Loucy (cell line): ENCODE results near the gene GLRX2.
A peak's percentile ranks its signal among the peaks of the same experiment; 100 is the strongest.

ENCODE experiments used
- H2AFZ ChIP-seq: fragments of 200-600 bp; sonication (generic); 2 replicates; pipeline ENCODE4 v1.6.0; 2016; ENCODE audit warnings: antibody characterized with exemption, mild to moderate bottlenecking, low read length, moderate library complexity
- H3F3A ChIP-seq: fragments of 200-600 bp; 2 replicates; pipeline ENCODE4 v1.6.0; 2016; ENCODE audit warnings: antibody characterized with exemption, low read depth, mild to moderate bottlenecking
- H3K27me3 ChIP-seq: fragments of 200-600 bp; sonication (generic); 2 replicates; pipeline ENCODE4 v1.6.1; 2014; ENCODE audit warnings: low read length, mild to moderate bottlenecking; ENCODE audit not compliant: insufficient read depth, poor library complexity, severe bottlenecking
- H3K36me3 ChIP-seq: fragments of 200-600 bp; sonication (generic); 2 replicates; pipeline ENCODE4 v1.6.1; 2016; ENCODE audit warnings: low read length; ENCODE audit not compliant: insufficient read depth
- H3K4me1 ChIP-seq: fragments of 200-600 bp; sonication (generic); 2 replicates; pipeline ENCODE4 v1.5.1; 2014; ENCODE audit warnings: low read length, mild to moderate bottlenecking; ENCODE audit not compliant: insufficient read depth, poor library complexity, severe bottlenecking
- H3K4me2 ChIP-seq: fragments of 200-600 bp; sonication (generic); 2 replicates; pipeline ENCODE4 v1.6.0; 2014; ENCODE audit warnings: antibody characterized with exemption, low read length, low read depth, mild to moderate bottlenecking; ENCODE audit not compliant: poor library complexity, severe bottlenecking
- H3K4me3 ChIP-seq: fragments of 200-600 bp; sonication (generic); 2 replicates; pipeline ENCODE4 v1.5.1; 2014; ENCODE audit warnings: low read length, mild to moderate bottlenecking, mixed read lengths; ENCODE audit not compliant: poor library complexity, severe bottlenecking
- H3K79me2 ChIP-seq: fragments of 200-600 bp; sonication (generic); 2 replicates; pipeline ENCODE4 v1.6.1; 2014; ENCODE audit warnings: low read length; ENCODE audit not compliant: insufficient read depth
- H3K9ac ChIP-seq: fragments of 200-600 bp; sonication (generic); 2 replicates; pipeline ENCODE4 v1.6.0; 2014; ENCODE audit warnings: mild to moderate bottlenecking, low read depth, low read length, moderate library complexity; ENCODE audit not compliant: poor library complexity, severe bottlenecking
- H3K9me2 ChIP-seq: fragments of 200-600 bp; sonication (generic); replicated peaks from 2 replicates; pipeline ENCODE4 v1.6.1; 2016; ENCODE audit warnings: low read depth, low read length, mixed read lengths
- H3K9me3 ChIP-seq: fragments of 200-600 bp; sonication (generic); 2 replicates; pipeline ENCODE4 v1.6.1; 2014; ENCODE audit warnings: mild to moderate bottlenecking, antibody characterized with exemption, low read length, low read depth; ENCODE audit not compliant: insufficient read depth
- H4K20me1 ChIP-seq: fragments of 200-600 bp; sonication (generic); 2 replicates; pipeline ENCODE4 v1.6.0; 2014; ENCODE audit warnings: antibody characterized with exemption, low read length, mild to moderate bottlenecking; ENCODE audit not compliant: insufficient read depth, poor library complexity, severe bottlenecking
- EZH2phosphoT487 ChIP-seq: fragments of 200-600 bp; IDR thresholded peaks from 2 replicates; pipeline ENCODE4 v1.6.1; 2018; ENCODE audit warnings: antibody characterized with exemption, mild to moderate bottlenecking, moderate library complexity, borderline replicate concordance
- TF ChIP-seq, protein P1 (sequence below): fragments of 200-600 bp; sonication (generic); conservative IDR thresholded peaks from 2 replicates; pipeline ENCODE4 v1.5.1; 2014; ENCODE audit warnings: mild to moderate bottlenecking, antibody characterized with exemption, low read length

Gene GLRX2

DNA sequence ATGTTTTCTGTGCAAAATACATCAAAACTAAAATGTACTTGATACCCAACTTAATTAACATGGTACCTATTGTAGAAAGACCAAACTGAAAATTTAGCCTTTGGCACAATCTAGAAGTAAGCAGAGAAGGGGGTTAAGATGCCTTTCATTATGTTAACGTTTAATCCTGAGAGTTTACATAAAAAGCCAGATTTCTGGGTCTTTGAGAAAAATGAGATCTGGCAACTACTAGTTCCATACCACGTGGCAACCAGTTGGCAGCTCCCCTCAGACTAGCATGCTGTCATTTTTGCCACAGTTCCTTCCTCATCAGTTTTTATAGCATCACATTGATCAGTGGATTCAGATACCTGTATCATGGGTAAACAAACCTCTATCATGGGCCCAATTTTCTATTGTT lies 44.3 kb downstream of the GLRX2 start:
- Histone ChIP-seq H3K27me3 (no peaks in the 10 kb centered on the region), H3K4me1 (peaks cover 43% of the 10 kb centered on the region), H3K36me3 (no peaks in the 10 kb centered on the region), H3K9me2 (no peaks in the 10 kb centered on the region), H4K20me1 (peaks cover 51% of the 10 kb centered on the region), H3K9me3 (no peaks in the 10 kb centered on the region), H3K4me2 (peak overlapping the region; percentile 91), H3F3A (no peaks in the 10 kb centered on the region), H3K79me2 (peaks cover 90% of the 10 kb centered on the region), H3K9ac (peak overlapping the region; percentile 95), H2AFZ (no peak overlapping the region), H3K4me3 (peak overlapping the region; percentile 90)
- TF ChIP-seq, protein P1, sequence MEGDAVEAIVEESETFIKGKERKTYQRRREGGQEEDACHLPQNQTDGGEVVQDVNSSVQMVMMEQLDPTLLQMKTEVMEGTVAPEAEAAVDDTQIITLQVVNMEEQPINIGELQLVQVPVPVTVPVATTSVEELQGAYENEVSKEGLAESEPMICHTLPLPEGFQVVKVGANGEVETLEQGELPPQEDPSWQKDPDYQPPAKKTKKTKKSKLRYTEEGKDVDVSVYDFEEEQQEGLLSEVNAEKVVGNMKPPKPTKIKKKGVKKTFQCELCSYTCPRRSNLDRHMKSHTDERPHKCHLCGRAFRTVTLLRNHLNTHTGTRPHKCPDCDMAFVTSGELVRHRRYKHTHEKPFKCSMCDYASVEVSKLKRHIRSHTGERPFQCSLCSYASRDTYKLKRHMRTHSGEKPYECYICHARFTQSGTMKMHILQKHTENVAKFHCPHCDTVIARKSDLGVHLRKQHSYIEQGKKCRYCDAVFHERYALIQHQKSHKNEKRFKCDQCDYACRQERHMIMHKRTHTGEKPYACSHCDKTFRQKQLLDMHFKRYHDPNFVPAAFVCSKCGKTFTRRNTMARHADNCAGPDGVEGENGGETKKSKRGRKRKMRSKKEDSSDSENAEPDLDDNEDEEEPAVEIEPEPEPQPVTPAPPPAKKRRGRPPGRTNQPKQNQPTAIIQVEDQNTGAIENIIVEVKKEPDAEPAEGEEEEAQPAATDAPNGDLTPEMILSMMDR: no peak
- TF ChIP-seq EZH2phosphoT487: no peak

DNA sequence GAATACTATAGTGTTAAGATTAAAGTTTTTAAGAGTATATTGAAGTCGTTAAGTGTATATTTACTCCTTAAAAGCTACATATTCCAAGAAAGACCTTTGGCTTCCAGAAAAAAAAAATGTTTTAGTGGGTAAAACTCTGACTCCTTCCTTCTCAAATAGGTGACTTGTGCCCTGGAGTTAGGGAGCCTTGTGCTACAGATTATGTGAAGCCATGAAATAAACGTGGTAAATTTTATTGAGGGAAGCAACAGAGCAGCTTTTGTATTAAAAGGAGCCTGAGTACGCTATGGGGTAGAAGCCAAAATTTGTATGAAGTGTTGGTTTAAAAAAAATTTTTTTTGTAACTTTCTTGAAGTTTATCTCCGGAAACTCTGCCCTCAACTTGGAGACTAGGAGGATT lies 44.8 kb downstream of the GLRX2 start:
- TF ChIP-seq, protein P1: no peak
- TF ChIP-seq EZH2phosphoT487: no peak
- peaks cover 43% of the 10 kb centered on the region for H3K4me1 ChIP-seq
- no peaks in the 10 kb centered on the region for H3K27me3 ChIP-seq
- no peaks in the 10 kb centered on the region for H3K9me2 ChIP-seq
- peak overlapping the region; percentile 90 for H3K4me3 ChIP-seq
- H4K20me1 ChIP-seq: peaks cover 56% of the 10 kb centered on the region
- peak overlapping the region; percentile 95 for H3K9ac ChIP-seq
- no peaks in the 10 kb centered on the region for H3F3A ChIP-seq
- H3K4me2 ChIP-seq: peak overlapping the region; percentile 91
- no peaks in the 10 kb centered on the region for H3K9me3 ChIP-seq
- H3K36me3 ChIP-seq: no peaks in the 10 kb centered on the region
- H3K79me2 ChIP-seq: peaks cover 89% of the 10 kb centered on the region
- H2AFZ ChIP-seq: no peak overlapping the region

DNA sequence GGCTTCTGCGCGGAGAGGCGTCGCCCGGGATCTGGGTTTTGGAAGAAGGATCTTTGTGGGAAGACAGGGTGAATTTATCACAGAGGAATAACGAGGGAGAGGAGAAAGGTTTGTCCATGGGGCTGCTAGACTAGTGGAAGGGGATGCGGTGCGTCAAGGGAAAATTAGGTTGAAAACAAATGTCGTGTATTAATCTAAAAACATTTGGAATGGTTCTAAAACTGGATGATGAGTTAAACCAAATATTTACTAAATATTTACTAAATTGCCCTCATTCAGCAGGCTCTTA lies 45.2 kb downstream of the GLRX2 start:
- Histone ChIP-seq H3K9me2 (no peaks in the 10 kb centered on the region), H3K4me2 (peak overlapping the region; percentile 91), H4K20me1 (peaks cover 58% of the 10 kb centered on the region), H3K4me1 (peaks cover 47% of the 10 kb centered on the region), H3K4me3 (peak overlapping the region; percentile 90), H3K79me2 (peaks cover 89% of the 10 kb centered on the region), H3F3A (no peaks in the 10 kb centered on the region), H3K27me3 (no peaks in the 10 kb centered on the region), H3K9ac (peak overlapping the region; percentile 95), H3K9me3 (no peaks in the 10 kb centered on the region), H2AFZ (peak overlapping the region; percentile 91), H3K36me3 (no peaks in the 10 kb centered on the region)
- no peak for TF ChIP-seq EZH2phosphoT487
- TF ChIP-seq, protein P1: no peak
